ENCODE measurements around the gene INTS15.
"Not testable (repeated sequence)": the region's sequence is repeated elsewhere in the genome, so short reads cannot be mapped to it uniquely, and the experiment has no call there.

INTS15 gene

DNA sequence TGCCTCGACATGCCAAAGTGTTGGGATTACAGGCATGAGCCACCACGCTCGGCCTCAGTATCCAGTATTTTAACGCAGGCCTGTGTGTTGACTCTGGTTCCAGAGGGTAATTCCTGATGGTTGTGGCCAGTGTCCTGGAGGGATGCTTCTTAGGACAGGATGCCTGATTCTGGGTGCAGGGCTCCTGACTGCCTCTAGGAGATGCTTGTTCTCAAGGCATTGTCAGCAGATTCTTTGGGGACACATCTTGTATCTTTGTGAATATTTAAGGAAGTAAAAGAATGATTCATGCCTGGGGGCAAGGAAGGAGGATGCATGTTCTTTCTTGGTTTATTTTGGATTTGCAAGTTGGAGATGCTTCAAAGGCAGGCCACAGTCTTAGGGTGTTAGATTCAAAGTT, 10.4 kb upstream of the INTS15 start:
- Histone ChIP-seq H3K36me3 (ENCODE audit: control insufficient read depth, low read depth, low read length) (peaks cover 40% of the 10 kb centered on the region), H3K9me3 (ENCODE audit: control insufficient read depth, low read depth, low read length) (no peaks in the 10 kb centered on the region), H3K4me1 (ENCODE audit: control insufficient read depth, low read depth, low read length) (no peaks in the 10 kb centered on the region), H3K27ac (ENCODE audit: low read length) (no peak overlapping the region), H3K27me3 (ENCODE audit: control insufficient read depth, insufficient read depth, low read length) (no peaks in the 10 kb centered on the region), H3K4me3 (ENCODE audit: low read length) (no peak overlapping the region), H3K9ac (ENCODE audit: low read length) (no peak overlapping the region)

DNA sequence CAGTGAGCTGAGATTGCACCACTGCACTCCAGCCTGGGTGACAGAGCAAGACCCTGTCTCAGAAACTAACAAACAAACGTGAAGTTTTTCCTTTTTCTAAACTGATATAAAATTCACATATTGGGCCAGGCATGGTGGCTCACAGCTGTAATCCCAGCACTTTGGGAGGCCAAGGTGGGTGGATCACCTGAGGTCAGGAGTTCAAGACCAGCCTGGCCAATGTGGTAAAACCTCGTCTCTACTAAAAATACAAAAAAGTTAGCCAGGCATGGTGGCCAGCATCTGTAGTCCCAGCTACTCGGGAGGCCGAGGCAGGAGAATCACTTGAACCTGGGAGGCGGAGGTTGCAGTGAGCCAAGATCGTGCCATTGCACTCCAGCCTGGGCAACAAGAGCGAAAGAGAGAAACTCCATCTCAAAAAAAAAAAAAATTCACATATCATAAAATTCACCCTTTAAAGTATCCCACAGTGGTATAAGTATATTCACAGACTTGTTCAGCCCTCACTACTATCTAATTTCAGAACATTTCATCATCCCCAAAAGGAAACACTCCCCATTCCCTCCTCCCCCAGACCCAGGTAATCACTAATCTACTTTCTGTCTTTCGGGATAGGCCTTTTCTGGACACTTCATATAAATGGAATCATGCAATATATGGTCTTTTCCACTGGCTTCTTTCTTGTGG, 3.9 kb upstream of the INTS15 start:
- H3K9ac ChIP-seq (ENCODE audit: low read length); H3K27ac ChIP-seq (ENCODE audit: low read length); H3K27me3 ChIP-seq (ENCODE audit: control insufficient read depth, insufficient read depth, low read length); H3K9me3 ChIP-seq (ENCODE audit: control insufficient read depth, low read depth, low read length); H3K4me1 ChIP-seq (ENCODE audit: control insufficient read depth, low read depth, low read length); H3K4me3 ChIP-seq (ENCODE audit: low read length): not testable (repeated sequence)
- peaks cover 67% of the 10 kb centered on the region for H3K36me3 ChIP-seq (ENCODE audit: control insufficient read depth, low read depth, low read length)

DNA sequence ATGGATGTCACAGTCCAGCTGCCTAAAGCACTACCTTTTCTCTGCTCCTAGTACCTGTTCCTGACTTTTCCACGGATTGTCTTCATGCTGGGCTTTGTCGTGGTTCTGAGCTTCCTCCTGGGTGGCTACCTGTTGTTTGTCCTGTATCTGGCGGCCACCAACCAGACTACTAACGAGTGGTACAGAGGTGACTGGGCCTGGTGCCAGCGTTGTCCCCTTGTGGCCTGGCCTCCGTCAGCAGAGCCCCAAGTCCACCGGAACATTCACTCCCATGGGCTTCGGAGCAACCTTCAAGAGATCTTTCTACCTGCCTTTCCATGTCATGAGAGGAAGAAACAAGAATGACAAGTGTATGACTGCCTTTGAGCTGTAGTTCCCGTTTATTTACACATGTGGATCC, 1.3 kb upstream of the INTS15 start:
- Histone ChIP-seq H3K4me3 (ENCODE audit: low read length) (no peak overlapping the region), H3K4me1 (ENCODE audit: control insufficient read depth, low read depth, low read length) (peaks cover 4% of the 10 kb centered on the region), H3K9me3 (ENCODE audit: control insufficient read depth, low read depth, low read length) (no peaks in the 10 kb centered on the region), H3K9ac (ENCODE audit: low read length) (no peak overlapping the region), H3K27ac (ENCODE audit: low read length) (no peak overlapping the region), H3K27me3 (ENCODE audit: control insufficient read depth, insufficient read depth, low read length) (no peaks in the 10 kb centered on the region), H3K36me3 (ENCODE audit: control insufficient read depth, low read depth, low read length) (peaks cover 49% of the 10 kb centered on the region)

DNA sequence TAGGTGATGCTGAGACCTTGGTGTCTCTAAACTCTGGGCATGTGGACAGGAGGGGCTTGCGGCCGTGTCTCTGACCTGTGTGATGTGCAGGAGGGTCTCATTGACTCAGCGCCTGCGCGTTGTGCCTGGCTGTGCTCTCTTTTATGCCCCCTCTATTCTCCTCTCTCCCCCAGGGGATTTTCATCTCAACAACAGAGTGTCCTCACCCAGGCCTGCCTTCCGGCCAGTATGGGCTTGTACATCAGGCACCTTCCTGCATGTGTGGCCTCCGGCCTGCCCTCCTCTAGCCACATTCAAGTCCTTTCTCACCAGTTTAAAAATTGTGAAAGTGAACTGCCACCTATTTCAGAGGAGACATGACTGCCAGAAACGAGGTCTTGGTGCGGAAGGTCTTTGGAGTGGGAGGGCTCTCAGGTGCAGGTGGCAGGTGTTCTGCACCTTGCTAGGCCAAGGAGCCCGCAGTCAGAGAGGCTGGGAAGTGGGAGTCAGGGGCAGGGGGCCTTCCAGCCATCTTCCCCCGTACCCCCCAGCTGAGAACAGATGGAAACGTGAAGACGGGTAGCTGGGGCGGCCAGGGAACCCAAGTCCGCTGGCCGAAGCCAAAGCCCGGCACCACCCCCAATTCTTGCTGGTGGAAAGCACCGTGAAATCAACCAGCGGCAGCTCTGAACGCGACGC, 531 bp upstream of the INTS15 start:
- Histone ChIP-seq H3K36me3 (ENCODE audit: control insufficient read depth, low read depth, low read length) (peaks cover 45% of the 10 kb centered on the region), H3K4me1 (ENCODE audit: control insufficient read depth, low read depth, low read length) (peaks cover 4% of the 10 kb centered on the region), H3K9ac (ENCODE audit: low read length) (no peak overlapping the region), H3K27ac (ENCODE audit: low read length) (no peak overlapping the region), H3K27me3 (ENCODE audit: control insufficient read depth, insufficient read depth, low read length) (no peaks in the 10 kb centered on the region), H3K4me3 (ENCODE audit: low read length) (peak overlapping the region; percentile 39), H3K9me3 (ENCODE audit: control insufficient read depth, low read depth, low read length) (no peaks in the 10 kb centered on the region)

DNA sequence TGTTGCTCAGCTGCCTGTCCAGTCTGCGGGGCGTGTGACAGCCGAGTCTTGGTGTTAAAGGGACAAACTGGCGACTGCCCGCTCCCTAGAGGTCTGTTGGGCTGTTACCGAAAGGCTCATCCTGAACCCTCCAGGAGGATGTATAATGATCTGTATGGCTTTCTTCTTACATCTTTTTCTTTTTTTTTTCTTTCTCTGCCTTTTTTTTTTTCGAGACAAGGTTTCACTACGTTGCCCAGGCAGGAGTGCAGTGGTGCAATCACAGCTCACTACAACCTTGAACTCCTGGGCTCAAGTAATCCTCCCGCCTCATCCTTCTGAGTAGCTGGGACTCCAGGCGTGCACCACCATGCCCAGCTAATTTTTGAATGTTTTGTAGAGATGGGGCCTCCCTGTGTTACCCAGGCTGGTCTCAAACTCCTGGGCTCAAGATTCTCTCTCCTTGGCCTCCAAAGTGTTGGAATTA, 857 bp downstream of the INTS15 start:
- Histone ChIP-seq H3K27ac (ENCODE audit: low read length) (no peak overlapping the region), H3K4me3 (ENCODE audit: low read length) (peak overlapping the region; percentile 89), H3K36me3 (ENCODE audit: control insufficient read depth, low read depth, low read length) (peaks cover 43% of the 10 kb centered on the region), H3K27me3 (ENCODE audit: control insufficient read depth, insufficient read depth, low read length) (no peaks in the 10 kb centered on the region), H3K9me3 (ENCODE audit: control insufficient read depth, low read depth, low read length) (no peaks in the 10 kb centered on the region), H3K4me1 (ENCODE audit: control insufficient read depth, low read depth, low read length) (peaks cover 4% of the 10 kb centered on the region), H3K9ac (ENCODE audit: low read length) (peak overlapping the region; percentile 75)

DNA sequence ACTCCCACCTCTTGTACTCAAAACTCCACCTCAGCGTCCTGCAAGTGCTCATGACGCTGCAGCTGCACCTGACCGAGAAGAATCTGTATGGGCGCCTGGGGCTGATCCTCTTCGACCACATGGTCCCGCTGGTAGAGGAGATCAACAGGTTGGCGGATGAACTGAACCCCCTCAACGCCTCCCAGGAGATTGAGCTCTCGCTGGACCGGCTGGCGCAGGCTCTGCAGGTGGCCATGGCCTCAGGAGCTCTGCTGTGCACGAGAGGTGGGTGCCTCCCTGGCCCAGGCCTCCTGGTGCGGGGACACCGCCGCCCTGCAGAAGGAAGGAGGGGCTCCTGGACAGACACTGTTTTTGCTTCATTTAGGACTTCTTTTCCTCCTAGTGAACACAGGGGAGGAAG, 10.3 kb downstream of the INTS15 start:
- Histone ChIP-seq H3K4me1 (ENCODE audit: control insufficient read depth, low read depth, low read length) (no peaks in the 10 kb centered on the region), H3K27ac (ENCODE audit: low read length) (no peak overlapping the region), H3K36me3 (ENCODE audit: control insufficient read depth, low read depth, low read length) (peaks cover 36% of the 10 kb centered on the region)

DNA sequence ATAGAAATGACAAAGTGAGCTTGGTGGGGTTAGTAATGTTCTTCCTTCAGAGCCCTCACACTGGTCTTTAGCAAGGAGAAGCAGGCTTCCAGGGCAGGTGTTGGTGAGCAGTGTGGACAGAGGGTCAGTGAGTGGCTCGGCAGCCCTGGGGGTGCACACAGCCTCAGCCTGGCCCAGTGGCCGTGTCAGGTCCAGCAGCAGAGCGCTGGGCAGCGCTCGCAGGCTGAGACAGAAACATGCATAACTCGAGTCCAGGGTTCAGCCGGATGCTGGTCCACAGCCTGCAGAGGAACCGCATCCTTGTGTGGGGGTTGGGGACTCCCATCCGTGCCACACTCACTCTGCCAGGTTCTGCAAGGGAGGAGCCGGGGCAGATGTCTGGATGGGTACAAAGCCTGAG, 14.6 kb downstream of the INTS15 start:
- H3K9ac ChIP-seq (ENCODE audit: low read length) = no peak overlapping the region

More for the DNA sequence above, 10.3 kb downstream of the INTS15 start:
- H3K9me3 ChIP-seq (ENCODE audit: control insufficient read depth, low read depth, low read length) = no peaks in the 10 kb centered on the region
- H3K4me3 ChIP-seq (ENCODE audit: low read length) = no peak overlapping the region
- H3K27me3 ChIP-seq (ENCODE audit: control insufficient read depth, insufficient read depth, low read length) = no peaks in the 10 kb centered on the region
- H3K9ac ChIP-seq (ENCODE audit: low read length) = no peak overlapping the region

DNA sequence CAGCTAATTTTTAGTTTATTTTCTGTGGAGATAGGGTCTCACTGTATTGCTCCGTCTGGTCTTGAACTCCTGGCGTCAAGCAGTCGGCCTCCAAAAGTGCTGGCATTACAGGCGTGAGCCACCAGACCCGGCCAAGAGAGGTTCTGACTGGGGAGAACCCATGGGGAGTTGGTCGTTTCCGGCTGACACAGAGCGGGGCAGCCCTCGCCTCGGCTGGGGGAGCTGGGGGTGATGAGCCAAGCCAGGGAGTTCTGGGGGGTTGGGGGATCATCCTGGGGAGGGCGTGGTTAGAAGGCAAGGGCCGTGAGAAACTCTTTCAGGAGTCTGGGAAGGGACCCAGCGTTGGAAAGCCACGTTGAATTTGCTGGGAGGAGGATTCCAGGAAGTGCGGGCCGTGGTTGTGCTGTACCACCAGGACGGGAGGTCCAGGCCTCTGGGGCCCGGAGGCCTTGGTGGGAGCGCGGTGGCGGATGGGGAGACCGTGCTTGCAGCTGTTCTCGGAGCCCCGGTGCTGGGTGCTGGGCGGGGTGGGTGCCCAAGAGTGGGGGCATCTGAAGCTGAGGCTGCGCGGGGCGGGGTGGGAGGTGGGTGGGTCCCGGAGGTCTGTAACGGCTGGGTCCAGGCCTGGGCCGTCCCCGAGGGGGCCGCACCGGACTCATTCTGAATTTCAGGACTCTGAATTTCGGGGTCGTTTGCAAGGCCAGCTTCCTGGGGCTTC, 17.2 kb downstream of the INTS15 start:
- H3K36me3 ChIP-seq (ENCODE audit: control insufficient read depth, low read depth, low read length) = peaks cover 7% of the 10 kb centered on the region

More for the DNA sequence above, 14.6 kb downstream of the INTS15 start:
- H3K27me3 ChIP-seq (ENCODE audit: control insufficient read depth, insufficient read depth, low read length) = no peaks in the 10 kb centered on the region
- no peak overlapping the region for H3K4me3 ChIP-seq (ENCODE audit: low read length)
- peaks cover 13% of the 10 kb centered on the region for H3K36me3 ChIP-seq (ENCODE audit: control insufficient read depth, low read depth, low read length)
- no peak overlapping the region for H3K27ac ChIP-seq (ENCODE audit: low read length)
- H3K4me1 ChIP-seq (ENCODE audit: control insufficient read depth, low read depth, low read length) = no peaks in the 10 kb centered on the region
- no peaks in the 10 kb centered on the region for H3K9me3 ChIP-seq (ENCODE audit: control insufficient read depth, low read depth, low read length)

DNA sequence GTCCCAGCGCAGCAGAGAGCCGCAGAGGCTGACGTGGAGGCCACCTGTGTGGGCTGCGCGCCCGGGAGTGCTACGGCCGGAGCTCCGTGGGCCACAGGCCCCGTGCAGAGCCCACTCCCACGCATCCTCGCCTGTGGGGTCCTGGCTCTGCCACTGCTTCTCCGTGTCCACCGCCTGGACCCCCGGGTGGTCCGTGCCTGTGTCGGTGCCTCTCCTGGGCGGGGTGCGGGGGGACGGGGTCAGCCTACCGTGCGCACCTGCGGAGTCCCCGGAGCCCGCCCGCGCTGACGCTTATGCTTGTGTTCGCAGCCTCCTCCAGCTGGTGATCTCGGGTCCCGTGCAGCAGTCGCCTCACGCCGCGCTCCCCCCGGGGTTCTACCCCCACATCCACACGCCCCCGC, 17.8 kb downstream of the INTS15 start:
- peaks cover 7% of the 10 kb centered on the region for H3K36me3 ChIP-seq (ENCODE audit: control insufficient read depth, low read depth, low read length)
- H3K9me3 ChIP-seq (ENCODE audit: control insufficient read depth, low read depth, low read length) = no peaks in the 10 kb centered on the region
- H3K9ac ChIP-seq (ENCODE audit: low read length) = no peak overlapping the region
- no peaks in the 10 kb centered on the region for H3K27me3 ChIP-seq (ENCODE audit: control insufficient read depth, insufficient read depth, low read length)
- H3K4me3 ChIP-seq (ENCODE audit: low read length) = no peak overlapping the region
- no peak overlapping the region for H3K27ac ChIP-seq (ENCODE audit: low read length)
- no peaks in the 10 kb centered on the region for H3K4me1 ChIP-seq (ENCODE audit: control insufficient read depth, low read depth, low read length)

More for the DNA sequence above, 17.2 kb downstream of the INTS15 start:
- Histone ChIP-seq H3K27ac (ENCODE audit: low read length) (no peak overlapping the region), H3K4me1 (ENCODE audit: control insufficient read depth, low read depth, low read length) (no peaks in the 10 kb centered on the region), H3K27me3 (ENCODE audit: control insufficient read depth, insufficient read depth, low read length) (no peaks in the 10 kb centered on the region), H3K4me3 (ENCODE audit: low read length) (no peak overlapping the region), H3K9me3 (ENCODE audit: control insufficient read depth, low read depth, low read length) (no peaks in the 10 kb centered on the region), H3K9ac (ENCODE audit: low read length) (no peak overlapping the region)

DNA sequence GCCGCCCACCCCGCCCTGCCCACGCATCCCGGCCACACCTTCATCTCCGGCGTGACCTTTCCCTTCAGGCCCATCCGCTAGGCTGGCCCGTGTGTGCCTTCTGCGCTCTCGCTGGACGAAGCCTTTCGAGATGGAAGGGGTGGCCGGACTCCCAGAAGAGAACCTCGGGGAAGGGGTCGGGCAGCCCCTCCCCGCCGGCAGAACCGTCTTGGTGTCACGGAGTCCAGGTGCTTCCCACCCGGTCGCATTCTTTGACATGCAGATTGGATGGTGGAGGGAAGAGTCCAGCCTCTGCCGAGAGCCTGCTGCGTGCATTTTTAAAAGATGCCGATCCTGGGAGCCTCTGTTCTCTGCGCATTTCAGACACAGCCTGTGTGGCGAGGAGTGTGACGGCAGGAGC, 18.3 kb downstream of the INTS15 start:
- Histone ChIP-seq H3K4me1 (ENCODE audit: control insufficient read depth, low read depth, low read length) (no peaks in the 10 kb centered on the region), H3K4me3 (ENCODE audit: low read length) (no peak overlapping the region), H3K9me3 (ENCODE audit: control insufficient read depth, low read depth, low read length) (no peaks in the 10 kb centered on the region), H3K27ac (ENCODE audit: low read length) (no peak overlapping the region), H3K27me3 (ENCODE audit: control insufficient read depth, insufficient read depth, low read length) (no peaks in the 10 kb centered on the region), H3K36me3 (ENCODE audit: control insufficient read depth, low read depth, low read length) (peaks cover 7% of the 10 kb centered on the region), H3K9ac (ENCODE audit: low read length) (no peak overlapping the region)

DNA sequence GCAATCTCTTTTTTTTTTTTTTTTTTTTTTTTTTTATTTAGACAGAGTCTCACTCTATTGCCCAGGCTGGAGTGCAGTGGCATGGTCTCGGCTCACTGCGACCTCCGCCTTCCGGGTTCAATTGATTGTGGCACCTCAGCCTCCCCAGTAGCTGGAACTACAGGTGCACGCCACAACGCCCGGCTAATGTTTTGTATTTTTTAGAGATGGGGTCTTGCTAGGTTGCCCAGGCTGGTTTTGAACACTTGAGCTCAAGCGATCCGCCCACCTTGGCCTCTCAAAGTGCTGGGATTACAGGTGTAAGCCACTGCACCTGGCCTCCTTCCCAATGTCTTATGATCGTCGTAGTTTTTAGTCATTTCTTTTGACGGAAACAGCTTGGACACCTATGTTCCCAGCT, 19.0 kb downstream of the INTS15 start:
- no peak overlapping the region for H3K4me3 ChIP-seq (ENCODE audit: low read length)
- H3K4me1 ChIP-seq (ENCODE audit: control insufficient read depth, low read depth, low read length) = no peaks in the 10 kb centered on the region
- H3K27me3 ChIP-seq (ENCODE audit: control insufficient read depth, insufficient read depth, low read length) = peaks cover 2% of the 10 kb centered on the region
- H3K36me3 ChIP-seq (ENCODE audit: control insufficient read depth, low read depth, low read length) = peaks cover 5% of the 10 kb centered on the region
- H3K9me3 ChIP-seq (ENCODE audit: control insufficient read depth, low read depth, low read length) = no peaks in the 10 kb centered on the region
- no peak overlapping the region for H3K9ac ChIP-seq (ENCODE audit: low read length)
- H3K27ac ChIP-seq (ENCODE audit: low read length) = no peak overlapping the region

All from iPS-18a (cell line).